NCI-H2171 (cell line): ENCODE data around the gene LDLRAD4.
"Not testable (repeated sequence)": the region's sequence is repeated elsewhere in the genome, so short reads cannot be mapped to it uniquely, and the experiment has no call there.

Source experiments
- DNase-seq: peaks from one replicate; lab custom pipeline; 2025; lab: John Stamatoyannopoulos, UW

The LDLRAD4 gene

GRCh38 chr18:13599031-13599430 lies 380.5 kb downstream of the LDLRAD4 start:
- no peak for DNase-seq

GRCh38 chr18:13603304-13604019 lies 384.9 kb downstream of the LDLRAD4 start:
- no peak for DNase-seq

- no peak for DNase-seq
These were observed 386.2 kb downstream of the LDLRAD4 start for GRCh38 chr18:13604786-13605185.

GRCh38 chr18:13605477-13605876 lies 386.9 kb downstream of the LDLRAD4 start:
- no peak for DNase-seq

GRCh38 chr18:13605901-13606300 lies 387.3 kb downstream of the LDLRAD4 start:
- no peak for DNase-seq

- DNase-seq, result no peak
These were observed 388.2 kb downstream of the LDLRAD4 start for GRCh38 chr18:13606604-13607254.

- DNase-seq, result not testable (repeated sequence)
These were observed 389.5 kb downstream of the LDLRAD4 start for GRCh38 chr18:13608024-13608562.

- no peak for DNase-seq
These were observed 390.4 kb downstream of the LDLRAD4 start for GRCh38 chr18:13608791-13609532.

GRCh38 chr18:13610555-13611141 lies 392.1 kb downstream of the LDLRAD4 start:
- DNase-seq, result no peak

- no peak for DNase-seq
These were observed 392.6 kb downstream of the LDLRAD4 start for GRCh38 chr18:13611142-13611600.

GRCh38 chr18:13611601-13612195 lies 393.1 kb downstream of the LDLRAD4 start:
- no peak for DNase-seq

- no peak for DNase-seq
These were observed 393.8 kb downstream of the LDLRAD4 start for GRCh38 chr18:13612196-13612997.

GRCh38 chr18:13613099-13613498 lies 394.5 kb downstream of the LDLRAD4 start:
- no peak for DNase-seq

GRCh38 chr18:13613591-13614501 lies 395.3 kb downstream of the LDLRAD4 start:
- DNase-seq, result no peak

- DNase-seq, result no peak
These were observed 396.2 kb downstream of the LDLRAD4 start for GRCh38 chr18:13614641-13615288.

- DNase-seq, result no peak
These were observed 396.9 kb downstream of the LDLRAD4 start for GRCh38 chr18:13615432-13615861.

- DNase-seq, result no peak
These were observed 397.5 kb downstream of the LDLRAD4 start for GRCh38 chr18:13616041-13616440.

GRCh38 chr18:13616525-13617035 lies 398.0 kb downstream of the LDLRAD4 start:
- no peak for DNase-seq
